ENCODE measurements around the gene JUN. TPM values are rescaled to one million over a fixed set of nuclear protein-coding genes. Genes with fewer than 3 reads are reported as not detected.

JUN gene
- total RNA-seq, 4 donors from 2014 or later = 41.2 to 104 (median 90.8) TPM

DNA sequence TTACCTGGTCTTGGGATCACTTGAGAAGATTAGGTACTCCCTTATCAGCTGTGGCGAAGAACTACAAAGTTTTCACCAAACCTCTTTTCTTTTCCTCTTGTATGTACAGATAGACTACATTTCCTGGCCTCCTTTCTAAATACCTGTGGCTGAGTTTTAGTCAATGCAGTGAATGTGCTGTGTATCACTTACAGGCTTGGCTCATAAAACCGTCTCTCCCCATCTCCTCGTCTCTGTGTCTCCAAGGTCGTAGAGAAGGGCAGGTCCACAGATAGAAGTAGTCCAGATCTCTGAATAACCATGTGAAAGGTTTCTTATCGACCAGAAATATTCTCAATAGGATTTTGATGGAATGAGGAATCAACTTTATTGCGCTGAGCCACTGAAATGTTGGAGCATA is 9.0 kb upstream of the JUN start:
- TF ChIP-seq CTCF (IDR thresholded peaks at IDR 0.05 in 4 of 5, conservative IDR thresholded peaks at IDR 0.05 in 1 of 5) (no peak), POLR2A (IDR thresholded peaks at IDR 0.05) (no peak)
- intact Hi-C loops (cut with DNase I; ENCODE audit: low total_unique reads) (no loop called here), in situ Hi-C loops (cut with MboI; ENCODE audit: low sequenced_read_pairs in 4 of 4) (loop anchor here in 2 of 4 donors (25.0 kb wide), 2 partner anchors 94 to 269 kb away; no protein-coding TSS in a partner anchor)
- Histone ChIP-seq H3K9me3 (no peaks in the 10 kb centered on the region), H3K4me1 (peaks cover 0 to 7% of the 10 kb centered on the region in 2 donors), H3K4me3 (no peak overlapping the region), H3K27me3 (no peaks in the 10 kb centered on the region), H3K36me3 (no peaks in the 10 kb centered on the region), H3K27ac (no peak overlapping the region)
- peak in 1 of 2 donors; percentile 61 for ATAC-seq
- no peak for DNase-seq

GRCh38 chr1:58791106-58791505 is 7.3 kb upstream of the JUN start:
- DNase-seq = no peak
- TF ChIP-seq CTCF (IDR thresholded peaks at IDR 0.05 in 4 of 5, conservative IDR thresholded peaks at IDR 0.05 in 1 of 5) (no peak), POLR2A (IDR thresholded peaks at IDR 0.05) (no peak)

GRCh38 chr1:58789996-58790660 is 6.3 kb upstream of the JUN start:
- no peaks in the 10 kb centered on the region for H3K9me3 ChIP-seq
- no peak for DNase-seq
- ATAC-seq = no peak
- in situ Hi-C loops (cut with MboI; ENCODE audit: low sequenced_read_pairs in 4 of 4) (loop anchor here (10.0 to 25.0 kb wide), 5 partner anchors 97 to 905 kb away; partner anchors contain the start of gene FGGY (in 4 of the 4)), intact Hi-C loops (cut with DNase I; ENCODE audit: low total_unique reads) (loop anchor here (10.0 kb wide), 2 partner anchors 345 to 635 kb away; no protein-coding TSS in a partner anchor)
- peaks cover 0 to 17% of the 10 kb centered on the region in 2 donors for H3K4me1 ChIP-seq
- no peaks in the 10 kb centered on the region for H3K27me3 ChIP-seq
- H3K36me3 ChIP-seq = no peaks in the 10 kb centered on the region
- no peak overlapping the region for H3K4me3 ChIP-seq
- TF ChIP-seq POLR2A (IDR thresholded peaks at IDR 0.05) = no peak
- no peak for TF ChIP-seq CTCF (IDR thresholded peaks at IDR 0.05 in 4 of 5, conservative IDR thresholded peaks at IDR 0.05 in 1 of 5)
- no peak overlapping the region for H3K27ac ChIP-seq

More at GRCh38 chr1:58791106-58791505, 7.3 kb upstream of the JUN start:
- Histone ChIP-seq H3K27me3 (no peaks in the 10 kb centered on the region), H3K36me3 (no peaks in the 10 kb centered on the region), H3K4me3 (no peak overlapping the region), H3K9me3 (no peaks in the 10 kb centered on the region), H3K4me1 (peaks cover 0 to 12% of the 10 kb centered on the region in 2 donors), H3K27ac (no peak overlapping the region)
- in situ Hi-C loops (cut with MboI; ENCODE audit: low sequenced_read_pairs in 4 of 4) = loop anchor here in 2 of 4 donors (25.0 kb wide), 2 partner anchors 96 to 271 kb away; no protein-coding TSS in a partner anchor
- intact Hi-C loops (cut with DNase I; ENCODE audit: low total_unique reads) = no loop called here
- ATAC-seq = no peak

- no peak for TF ChIP-seq CTCF (IDR thresholded peaks at IDR 0.05 in 4 of 5, conservative IDR thresholded peaks at IDR 0.05 in 1 of 5)
- no peak for DNase-seq
- no peaks in the 10 kb centered on the region for H3K27me3 ChIP-seq
- no peak for ATAC-seq
- in situ Hi-C loops (cut with MboI; ENCODE audit: low sequenced_read_pairs in 4 of 4) = loop anchor here (10.0 to 25.0 kb wide), 5 partner anchors 98 to 905 kb away; partner anchors contain the start of gene FGGY (in 4 of the 4)
- intact Hi-C loops (cut with DNase I; ENCODE audit: low total_unique reads) = loop anchor here (10.0 kb wide), 2 partner anchors 345 to 635 kb away; no protein-coding TSS in a partner anchor
- H3K9me3 ChIP-seq = no peaks in the 10 kb centered on the region
- H3K4me3 ChIP-seq = no peak overlapping the region
- no peak overlapping the region for H3K27ac ChIP-seq
- H3K4me1 ChIP-seq = peaks cover 0 to 17% of the 10 kb centered on the region in 2 donors
- H3K36me3 ChIP-seq = no peaks in the 10 kb centered on the region
Measured at GRCh38 chr1:58789322-58789856, 5.5 kb upstream of the JUN start.
